ENCODE results near the gene BHLHA15. TPM values are rescaled to one million over a fixed set of nuclear protein-coding genes. Genes with fewer than 3 reads are reported as not detected.

Gene BHLHA15
- total RNA-seq, 1 experiment from 2014 or later, result 1.8 TPM

DNA sequence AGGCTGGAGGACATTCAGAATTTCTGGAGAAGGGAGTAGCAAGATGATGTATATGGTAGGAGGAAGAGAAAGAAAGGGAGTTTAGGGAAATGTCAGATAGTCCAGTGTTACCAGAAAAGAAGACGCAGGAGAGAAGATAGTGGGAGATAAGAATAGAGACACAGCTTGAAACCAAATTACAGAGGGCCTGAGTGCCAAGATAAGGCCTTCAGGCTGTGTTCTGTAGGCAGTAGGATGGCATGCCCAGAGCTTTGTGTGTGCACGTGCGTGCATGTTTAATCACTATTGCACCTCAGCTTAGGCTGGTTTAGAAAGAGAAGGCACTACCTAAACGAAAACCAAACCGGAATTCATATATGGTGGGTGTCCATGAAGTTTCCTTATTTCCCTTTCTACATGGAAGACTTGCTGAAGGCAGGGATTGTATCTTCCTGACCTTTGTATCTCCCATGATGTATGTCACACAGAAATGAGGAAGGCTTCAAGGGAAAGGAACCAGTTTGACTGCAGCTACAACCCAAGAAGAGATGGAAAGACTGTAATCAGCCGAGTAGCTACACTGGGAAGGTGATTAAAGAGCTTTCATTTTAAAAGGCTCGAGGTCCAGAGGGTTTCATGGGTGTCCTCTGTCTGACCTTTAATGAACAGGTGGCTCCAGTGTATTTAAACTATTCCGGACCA, 35.8 kb upstream of the BHLHA15 start:
- CTCF ChIA-PET, result no interaction called here
- intact Hi-C loops (cut with micrococcal nuclease; ENCODE audit: unreplicated experiment), result no loop called here
- Mint-ChIP-seq H3K27ac (ENCODE audit: unreplicated experiment) (no peak overlapping the region), H3K36me3 (ENCODE audit: insufficient read depth, unreplicated experiment) (no peaks in the 10 kb centered on the region), H3K27me3 (ENCODE audit: unreplicated experiment) (no peaks in the 10 kb centered on the region), H3K9me3 (ENCODE audit: low read depth, unreplicated experiment) (no peaks in the 10 kb centered on the region), H3K4me3 (ENCODE audit: low read depth, unreplicated experiment) (no peak overlapping the region), H3K4me1 (ENCODE audit: low read depth, unreplicated experiment) (no peaks in the 10 kb centered on the region)
- no peak for DNase-seq
- BruUV-seq (replicated peaks), result no TSS peak
- TF ChIP-seq, protein P1, sequence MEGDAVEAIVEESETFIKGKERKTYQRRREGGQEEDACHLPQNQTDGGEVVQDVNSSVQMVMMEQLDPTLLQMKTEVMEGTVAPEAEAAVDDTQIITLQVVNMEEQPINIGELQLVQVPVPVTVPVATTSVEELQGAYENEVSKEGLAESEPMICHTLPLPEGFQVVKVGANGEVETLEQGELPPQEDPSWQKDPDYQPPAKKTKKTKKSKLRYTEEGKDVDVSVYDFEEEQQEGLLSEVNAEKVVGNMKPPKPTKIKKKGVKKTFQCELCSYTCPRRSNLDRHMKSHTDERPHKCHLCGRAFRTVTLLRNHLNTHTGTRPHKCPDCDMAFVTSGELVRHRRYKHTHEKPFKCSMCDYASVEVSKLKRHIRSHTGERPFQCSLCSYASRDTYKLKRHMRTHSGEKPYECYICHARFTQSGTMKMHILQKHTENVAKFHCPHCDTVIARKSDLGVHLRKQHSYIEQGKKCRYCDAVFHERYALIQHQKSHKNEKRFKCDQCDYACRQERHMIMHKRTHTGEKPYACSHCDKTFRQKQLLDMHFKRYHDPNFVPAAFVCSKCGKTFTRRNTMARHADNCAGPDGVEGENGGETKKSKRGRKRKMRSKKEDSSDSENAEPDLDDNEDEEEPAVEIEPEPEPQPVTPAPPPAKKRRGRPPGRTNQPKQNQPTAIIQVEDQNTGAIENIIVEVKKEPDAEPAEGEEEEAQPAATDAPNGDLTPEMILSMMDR (IDR thresholded peaks at IDR 0.05; ENCODE audit: unreplicated experiment), result no peak

- TF ChIP-seq, protein P1 (IDR thresholded peaks at IDR 0.05; ENCODE audit: unreplicated experiment), result no peak
- no peaks in the 10 kb centered on the region for H3K4me1 Mint-ChIP-seq (ENCODE audit: low read depth, unreplicated experiment)
- CTCF ChIA-PET, result no interaction called here
- intact Hi-C loops (cut with micrococcal nuclease; ENCODE audit: unreplicated experiment), result no loop called here
- no peaks in the 10 kb centered on the region for H3K9me3 Mint-ChIP-seq (ENCODE audit: low read depth, unreplicated experiment)
- no TSS peak for BruUV-seq (replicated peaks)
- H3K36me3 Mint-ChIP-seq (ENCODE audit: insufficient read depth, unreplicated experiment), result peaks cover 4% of the 10 kb centered on the region
- H3K4me3 Mint-ChIP-seq (ENCODE audit: low read depth, unreplicated experiment), result no peak overlapping the region
- no peaks in the 10 kb centered on the region for H3K27me3 Mint-ChIP-seq (ENCODE audit: unreplicated experiment)
- H3K27ac Mint-ChIP-seq (ENCODE audit: unreplicated experiment), result no peak overlapping the region
- no peak for DNase-seq
Measured at GRCh38 chr7:98177553-98177952, 33.7 kb upstream of the BHLHA15 start.

DNA sequence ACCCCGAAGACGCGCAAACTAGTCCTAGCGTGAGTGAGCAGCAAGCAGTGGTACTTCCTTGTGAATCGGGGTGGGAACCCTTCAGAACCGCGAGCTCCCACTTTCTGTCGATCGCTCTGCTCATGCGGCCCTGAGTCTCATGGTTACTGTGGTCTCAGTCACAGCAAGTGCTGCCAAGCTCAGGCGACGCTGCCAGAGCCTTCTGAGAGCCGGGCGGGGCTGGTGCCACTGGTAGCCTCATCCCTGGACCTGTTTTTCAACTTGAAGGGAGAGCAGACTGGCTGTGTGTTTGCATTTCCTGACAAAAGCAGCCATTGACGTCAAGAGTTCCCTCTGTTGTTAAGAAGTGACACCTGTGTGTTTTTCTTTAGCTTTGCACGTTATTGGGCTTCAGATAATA, 32.9 kb upstream of the BHLHA15 start:
- Mint-ChIP-seq H3K27ac (ENCODE audit: unreplicated experiment) (no peak overlapping the region), H3K4me1 (ENCODE audit: low read depth, unreplicated experiment) (no peaks in the 10 kb centered on the region), H3K36me3 (ENCODE audit: insufficient read depth, unreplicated experiment) (peaks cover 4% of the 10 kb centered on the region), H3K27me3 (ENCODE audit: unreplicated experiment) (no peaks in the 10 kb centered on the region), H3K4me3 (ENCODE audit: low read depth, unreplicated experiment) (no peak overlapping the region), H3K9me3 (ENCODE audit: low read depth, unreplicated experiment) (no peaks in the 10 kb centered on the region)
- intact Hi-C loops (cut with micrococcal nuclease; ENCODE audit: unreplicated experiment), result no loop called here
- TF ChIP-seq, protein P1 (IDR thresholded peaks at IDR 0.05; ENCODE audit: unreplicated experiment), result no peak
- CTCF ChIA-PET, result no interaction called here
- no TSS peak for BruUV-seq (replicated peaks)
- DNase-seq, result no peak

DNA sequence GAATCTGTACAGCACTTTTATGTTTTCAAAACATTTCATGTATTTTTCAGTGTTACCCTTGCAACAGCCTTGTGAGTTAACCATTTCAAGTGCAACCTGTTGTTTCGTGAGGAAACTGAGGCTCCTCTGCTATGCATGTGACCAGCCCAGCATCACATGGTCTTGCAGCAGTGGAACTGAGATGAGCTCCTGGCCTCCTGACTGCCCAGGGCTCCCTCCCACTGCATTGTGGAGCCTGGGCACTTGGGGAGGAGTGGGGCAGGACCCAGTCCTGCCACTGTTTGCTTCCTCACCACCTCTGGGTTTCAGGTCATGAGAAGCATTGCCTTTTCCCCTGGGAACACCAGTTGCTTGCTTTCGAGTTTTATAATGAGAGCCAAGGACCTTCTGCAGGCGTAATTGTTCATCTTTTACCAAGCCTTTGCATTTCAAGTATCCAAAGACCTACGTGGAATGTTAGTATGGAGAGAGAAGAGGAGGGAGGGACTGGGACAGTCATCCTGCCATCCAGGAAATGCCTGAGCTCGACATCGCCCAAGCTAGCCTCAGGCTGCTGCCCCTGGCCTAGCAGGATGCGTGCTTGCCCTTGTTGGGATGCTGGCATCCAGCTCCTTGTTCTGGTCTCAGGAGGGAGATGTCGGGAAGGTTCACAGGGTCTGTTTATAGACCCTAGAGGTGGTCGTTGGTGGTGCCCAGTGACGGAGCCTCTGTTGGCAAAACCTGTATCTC, 32.3 kb upstream of the BHLHA15 start:
- no TSS peak for BruUV-seq (replicated peaks)
- Mint-ChIP-seq H3K27me3 (ENCODE audit: unreplicated experiment) (no peaks in the 10 kb centered on the region), H3K36me3 (ENCODE audit: insufficient read depth, unreplicated experiment) (peaks cover 4% of the 10 kb centered on the region), H3K9me3 (ENCODE audit: low read depth, unreplicated experiment) (no peaks in the 10 kb centered on the region), H3K4me3 (ENCODE audit: low read depth, unreplicated experiment) (no peak overlapping the region), H3K4me1 (ENCODE audit: low read depth, unreplicated experiment) (no peaks in the 10 kb centered on the region), H3K27ac (ENCODE audit: unreplicated experiment) (no peak overlapping the region)
- TF ChIP-seq, protein P1 (IDR thresholded peaks at IDR 0.05; ENCODE audit: unreplicated experiment), result no peak
- CTCF ChIA-PET, result no interaction called here
- intact Hi-C loops (cut with micrococcal nuclease; ENCODE audit: unreplicated experiment), result no loop called here
- DNase-seq, result no peak
